ENCODE measurements around the gene PLEKHJ1.

Gene PLEKHJ1

DNA sequence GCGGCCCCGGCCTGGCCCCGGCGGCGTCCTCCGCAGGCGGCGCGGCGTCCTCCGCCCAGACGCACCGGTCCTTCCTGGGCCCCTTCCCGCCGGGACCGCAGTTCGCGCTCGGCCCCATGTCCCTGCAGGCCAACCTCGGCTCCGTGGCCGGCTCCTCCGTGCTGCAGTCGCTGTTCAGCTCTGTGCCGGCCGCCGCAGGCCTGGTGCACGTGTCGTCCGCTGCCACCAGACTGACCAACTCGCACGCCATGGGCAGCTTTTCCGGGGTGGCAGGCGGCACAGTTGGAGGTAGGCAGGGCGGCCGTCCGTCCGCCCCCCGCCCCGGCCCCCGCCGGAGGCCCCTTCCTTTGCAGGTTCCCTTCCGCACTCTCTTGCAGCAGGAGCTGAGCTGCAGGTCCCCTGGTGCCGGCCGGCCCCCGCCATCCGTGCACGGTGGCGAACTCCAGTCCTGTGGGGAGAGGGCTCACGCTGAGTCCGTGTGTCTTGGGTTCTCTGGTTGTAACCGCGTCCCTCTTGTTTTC, 9.2 kb downstream of the PLEKHJ1 start:
- DNase-seq, result no peak
- in situ Hi-C loops (cut with MboI; ENCODE audit: low pct_unique_long_range_greater_than_20kb, low sequenced_read_pairs), result no loop called here

DNA sequence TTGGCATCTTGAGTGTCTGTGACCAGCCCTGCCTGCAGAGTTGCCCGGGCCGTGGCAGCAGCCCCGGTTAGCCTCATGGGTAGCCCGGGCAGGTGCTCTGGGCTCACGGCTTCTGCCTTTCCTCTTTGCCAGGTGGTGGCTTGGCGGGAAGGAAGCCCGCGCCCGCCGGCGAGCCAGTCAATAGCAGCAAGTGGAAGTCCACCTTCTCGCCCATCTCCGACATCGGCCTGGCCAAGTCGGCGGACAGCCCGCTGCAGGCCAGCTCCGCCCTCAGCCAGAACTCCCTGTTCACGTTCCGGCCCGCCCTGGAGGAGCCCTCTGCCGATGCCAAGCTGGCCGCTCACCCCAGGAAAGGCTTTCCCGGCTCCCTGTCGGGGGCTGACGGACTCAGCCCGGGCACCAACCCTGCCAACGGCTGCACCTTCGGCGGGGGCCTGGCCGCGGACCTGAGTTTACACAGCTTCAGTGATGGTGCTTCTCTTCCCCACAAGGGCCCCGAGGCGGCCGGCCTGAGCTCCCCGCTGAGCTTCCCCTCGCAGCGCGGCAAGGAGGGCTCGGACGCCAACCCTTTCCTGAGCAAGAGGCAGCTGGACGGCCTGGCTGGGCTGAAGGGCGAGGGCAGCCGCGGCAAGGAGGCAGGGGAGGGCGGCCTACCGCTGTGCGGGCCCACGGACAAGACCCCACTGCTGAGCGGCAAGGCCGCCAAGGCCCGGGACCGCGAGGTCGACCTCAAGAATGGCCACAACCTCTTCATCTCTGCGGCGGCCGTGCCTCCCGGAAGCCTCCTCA, 9.9 kb downstream of the PLEKHJ1 start:
- DNase-seq, result no peak
- in situ Hi-C loops (cut with MboI; ENCODE audit: low pct_unique_long_range_greater_than_20kb, low sequenced_read_pairs), result no loop called here

DNA sequence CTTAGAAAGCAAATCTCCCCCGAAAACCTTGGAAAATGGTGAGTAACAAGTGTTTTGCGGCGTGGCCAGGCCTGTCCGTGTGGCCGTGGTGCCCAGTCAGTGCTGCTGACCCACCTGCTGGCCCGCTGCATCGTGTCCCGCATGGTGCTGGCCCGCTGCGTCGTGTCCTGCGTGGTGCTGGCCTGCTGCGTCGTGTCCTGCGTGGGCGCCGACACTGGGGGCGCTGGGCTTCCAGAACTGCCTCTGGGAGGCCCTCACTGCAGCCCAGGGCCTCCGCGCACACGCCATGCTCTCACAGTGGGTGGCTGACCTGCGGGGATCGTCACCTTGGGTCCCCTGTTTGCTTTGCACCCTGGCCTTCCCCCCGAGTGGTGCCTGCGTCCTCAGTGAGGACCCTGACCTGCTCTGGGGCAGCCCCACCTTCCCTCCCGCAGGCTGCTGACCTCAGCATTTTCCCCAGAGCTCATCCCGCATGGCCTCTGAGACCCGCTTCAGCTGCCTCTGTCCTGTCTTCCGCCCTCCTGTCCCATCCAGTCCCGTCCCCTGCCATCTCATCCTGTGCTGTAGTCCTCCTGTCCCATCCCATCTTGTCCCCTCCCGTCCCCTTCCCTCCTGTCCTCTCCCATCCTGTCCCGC, 10.6 kb downstream of the PLEKHJ1 start:
- DNase-seq, result no peak
- in situ Hi-C loops (cut with MboI; ENCODE audit: low pct_unique_long_range_greater_than_20kb, low sequenced_read_pairs), result no loop called here

DNA sequence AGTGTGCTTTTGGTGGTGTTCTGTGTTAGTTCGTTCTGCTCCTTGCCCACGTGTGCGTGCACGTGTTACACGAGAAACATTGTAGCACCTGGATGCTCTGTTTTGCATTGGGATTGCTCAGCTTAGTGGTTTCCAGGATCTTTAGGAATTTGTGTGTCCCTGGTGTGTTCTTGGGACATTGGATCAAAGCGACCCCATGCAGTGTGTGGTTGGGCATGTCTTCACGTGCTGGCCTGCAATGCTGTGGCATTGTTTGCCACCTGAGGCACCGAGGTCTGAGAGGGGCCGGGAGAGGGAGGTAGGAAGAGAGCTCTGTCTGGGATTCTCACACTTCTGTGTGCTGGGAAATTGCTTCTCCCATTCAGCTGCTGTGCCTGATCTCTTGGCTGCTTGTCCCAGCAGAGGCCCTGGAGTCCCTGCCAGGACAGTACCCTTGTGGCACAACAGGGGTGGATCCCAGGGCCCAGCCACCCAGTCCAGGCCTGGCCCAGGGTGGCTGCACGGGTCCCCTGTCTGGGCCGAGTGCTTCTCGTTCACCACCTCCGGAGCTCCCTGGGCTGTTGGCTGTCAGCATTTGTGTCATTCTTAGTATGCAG, 11.3 kb downstream of the PLEKHJ1 start:
- DNase-seq, result no peak
- in situ Hi-C loops (cut with MboI; ENCODE audit: low pct_unique_long_range_greater_than_20kb, low sequenced_read_pairs), result no loop called here

DNA sequence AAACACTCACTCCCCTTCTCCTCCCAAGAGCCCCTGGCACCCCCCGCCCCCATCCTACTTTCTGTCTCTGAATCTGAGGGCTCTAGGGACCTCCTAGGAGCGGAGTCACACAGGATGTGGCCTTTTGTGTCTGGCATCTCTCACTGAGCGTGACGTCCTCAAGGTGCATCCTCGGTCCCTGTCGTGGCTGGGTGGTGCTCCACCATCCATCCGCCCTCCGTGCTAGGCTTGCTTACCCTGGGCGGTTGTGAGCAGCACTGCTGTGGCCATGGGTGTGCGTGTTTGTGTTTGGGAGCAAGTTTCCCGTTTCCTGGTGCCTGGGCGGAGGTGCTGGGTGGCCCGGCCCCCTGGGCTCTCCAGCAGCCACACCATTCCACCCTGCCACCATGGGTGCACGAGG, 12.2 kb downstream of the PLEKHJ1 start:
- in situ Hi-C loops (cut with MboI; ENCODE audit: low pct_unique_long_range_greater_than_20kb, low sequenced_read_pairs), result no loop called here
- no peak for DNase-seq

DNA sequence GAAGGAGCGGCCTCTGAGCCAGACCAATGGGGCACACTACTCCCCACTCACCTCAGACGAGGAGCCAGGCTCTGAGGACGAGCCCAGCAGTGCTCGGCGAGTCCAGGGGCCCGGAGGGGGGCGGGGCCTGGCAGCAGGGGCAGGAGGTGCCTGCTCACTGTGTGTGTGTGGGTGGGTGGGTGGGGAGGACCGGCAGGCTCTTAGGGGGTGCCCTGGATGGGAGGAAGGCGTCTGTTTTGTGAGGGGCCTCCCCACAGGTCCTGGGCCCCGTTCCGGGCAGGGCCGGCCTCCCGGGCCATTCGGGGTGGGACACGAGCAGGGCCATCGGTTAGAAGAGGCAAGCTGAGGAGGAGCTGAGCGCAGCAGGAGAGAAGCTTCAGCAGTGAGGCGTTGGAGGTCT, 12.7 kb downstream of the PLEKHJ1 start:
- no peak for DNase-seq
- in situ Hi-C loops (cut with MboI; ENCODE audit: low pct_unique_long_range_greater_than_20kb, low sequenced_read_pairs), result no loop called here

DNA sequence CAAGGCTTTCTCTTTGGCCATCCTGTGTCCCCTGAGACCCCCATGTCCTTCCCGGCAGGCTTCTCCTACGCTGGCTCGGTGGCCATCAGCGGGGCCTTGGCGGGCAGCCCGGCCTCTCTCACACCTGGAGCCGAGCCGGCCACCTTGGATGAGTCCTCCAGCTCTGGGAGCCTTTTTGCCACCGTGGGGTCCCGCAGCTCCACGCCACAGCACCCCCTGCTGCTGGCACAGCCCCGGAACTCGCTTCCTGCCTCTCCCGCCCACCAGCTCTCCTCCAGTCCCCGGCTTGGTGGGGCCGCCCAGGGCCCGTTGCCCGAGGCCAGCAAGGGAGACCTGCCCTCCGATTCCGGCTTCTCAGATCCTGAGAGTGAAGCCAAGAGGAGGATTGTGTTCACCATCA, 14.2 kb downstream of the PLEKHJ1 start:
- DNase-seq, result no peak
- in situ Hi-C loops (cut with MboI; ENCODE audit: low pct_unique_long_range_greater_than_20kb, low sequenced_read_pairs), result no loop called here

DNA sequence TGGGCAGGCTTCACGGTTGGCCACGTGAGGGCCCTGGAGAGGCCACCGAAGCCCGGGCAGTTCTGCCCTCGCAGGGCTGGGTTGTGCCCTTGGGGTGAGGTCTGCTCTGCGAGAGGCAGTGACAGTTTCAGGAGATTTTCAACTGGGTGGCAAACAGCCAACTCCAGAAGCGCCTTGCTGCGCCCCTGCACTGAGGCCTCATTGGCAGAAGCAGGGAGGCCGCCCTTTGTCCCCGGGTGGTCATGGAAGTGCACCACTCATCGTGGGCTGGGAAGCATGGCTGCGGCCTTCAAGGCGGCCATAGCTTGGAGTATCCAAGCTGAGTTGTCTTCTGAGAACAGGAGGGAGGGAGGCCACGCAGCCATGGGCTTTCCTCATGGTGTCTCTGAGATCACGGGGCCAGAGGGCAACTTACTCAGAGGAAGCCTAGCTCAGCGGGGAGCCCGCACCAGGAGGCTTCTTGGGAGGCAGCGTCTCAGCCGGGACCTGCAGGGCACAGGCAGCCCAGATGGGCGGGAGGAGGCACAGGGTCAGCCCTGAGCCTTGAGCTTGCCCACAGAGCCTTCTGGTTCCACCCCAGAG, 14.8 kb downstream of the PLEKHJ1 start:
- DNase-seq, result no peak
- in situ Hi-C loops (cut with MboI; ENCODE audit: low pct_unique_long_range_greater_than_20kb, low sequenced_read_pairs), result no loop called here

DNA sequence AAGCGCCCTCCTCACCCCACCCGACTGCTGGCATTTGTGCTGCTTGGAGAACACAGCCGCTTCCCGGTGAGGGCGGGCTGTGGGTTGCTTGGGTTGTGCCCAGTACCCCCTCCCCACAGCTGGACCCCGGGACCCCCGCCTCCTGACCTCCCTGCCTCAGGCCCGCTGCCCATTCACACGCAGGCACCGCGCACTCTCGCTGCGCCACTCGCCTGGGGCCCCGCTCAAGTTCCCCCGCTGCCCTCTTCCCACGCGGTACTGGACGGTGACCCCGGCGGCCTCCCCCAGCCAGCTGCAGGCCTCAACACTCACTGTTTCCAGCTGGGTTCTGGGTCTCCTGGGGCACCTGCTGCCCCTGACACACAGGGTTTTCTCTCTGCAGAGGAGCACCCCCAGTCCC, 16.4 kb downstream of the PLEKHJ1 start:
- DNase-seq, result no peak
- in situ Hi-C loops (cut with MboI; ENCODE audit: low pct_unique_long_range_greater_than_20kb, low sequenced_read_pairs), result no loop called here

DNA sequence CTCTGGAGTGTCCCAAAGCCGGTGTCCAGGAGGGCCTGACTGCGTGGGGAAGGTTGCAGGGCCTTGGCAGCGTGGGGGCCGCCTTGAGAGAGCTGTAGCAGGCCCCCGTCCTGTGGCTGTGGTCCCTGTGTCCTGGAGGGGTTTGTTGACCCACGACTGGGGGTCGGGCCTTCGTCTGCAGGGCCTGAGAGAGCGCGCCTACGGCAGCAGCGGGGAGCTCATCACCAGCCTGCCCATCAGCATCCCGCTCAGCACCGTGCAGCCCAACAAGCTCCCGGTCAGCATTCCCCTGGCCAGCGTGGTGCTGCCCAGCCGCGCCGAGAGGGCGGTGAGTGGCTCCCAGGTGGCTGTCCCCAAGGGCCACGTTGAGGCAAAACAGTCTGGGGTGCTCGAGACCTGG, 18.5 kb downstream of the PLEKHJ1 start:
- no peak for DNase-seq
- in situ Hi-C loops (cut with MboI; ENCODE audit: low pct_unique_long_range_greater_than_20kb, low sequenced_read_pairs), result no loop called here

DNA sequence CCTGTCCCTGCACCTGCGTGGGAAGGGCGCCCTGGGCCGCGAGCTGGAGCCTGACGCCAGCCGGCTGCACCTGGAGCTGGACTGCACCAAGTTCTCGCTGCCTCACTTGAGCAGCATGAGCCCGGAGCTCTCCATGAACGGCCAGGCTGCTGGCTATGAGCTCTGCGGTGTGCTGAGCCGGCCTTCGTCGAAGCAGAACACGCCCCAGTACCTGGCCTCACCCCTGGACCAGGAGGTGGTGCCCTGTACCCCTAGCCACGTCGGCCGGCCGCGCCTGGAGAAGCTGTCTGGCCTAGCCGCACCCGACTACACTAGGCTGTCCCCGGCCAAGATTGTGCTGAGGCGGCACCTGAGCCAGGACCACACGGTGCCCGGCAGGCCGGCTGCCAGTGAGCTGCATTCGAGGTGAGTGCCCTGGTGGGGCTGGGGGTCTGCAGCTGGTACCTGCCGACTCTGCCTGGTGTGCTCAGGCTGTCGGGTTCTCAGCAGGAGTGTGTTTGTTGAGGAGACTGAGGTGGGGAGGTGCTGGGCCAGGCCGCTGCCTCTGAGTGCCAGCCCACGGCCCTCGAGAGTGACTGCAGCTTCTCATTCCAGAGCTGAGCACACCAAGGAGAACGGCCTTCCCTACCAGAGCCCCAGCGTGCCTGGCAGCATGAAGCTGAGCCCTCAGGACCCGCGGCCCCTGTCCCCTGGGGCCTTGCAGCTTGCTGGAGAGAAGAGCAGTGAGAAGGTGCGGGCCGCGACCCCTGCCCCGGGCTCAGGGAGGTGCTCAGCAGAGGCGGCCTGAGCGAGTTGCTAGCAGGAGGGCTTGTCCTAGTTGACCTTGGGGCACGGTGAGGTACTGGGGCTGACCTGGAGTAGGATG, 19.5 kb downstream of the PLEKHJ1 start:
- DNase-seq, result no peak
- in situ Hi-C loops (cut with MboI; ENCODE audit: low pct_unique_long_range_greater_than_20kb, low sequenced_read_pairs), result no loop called here

DNA sequence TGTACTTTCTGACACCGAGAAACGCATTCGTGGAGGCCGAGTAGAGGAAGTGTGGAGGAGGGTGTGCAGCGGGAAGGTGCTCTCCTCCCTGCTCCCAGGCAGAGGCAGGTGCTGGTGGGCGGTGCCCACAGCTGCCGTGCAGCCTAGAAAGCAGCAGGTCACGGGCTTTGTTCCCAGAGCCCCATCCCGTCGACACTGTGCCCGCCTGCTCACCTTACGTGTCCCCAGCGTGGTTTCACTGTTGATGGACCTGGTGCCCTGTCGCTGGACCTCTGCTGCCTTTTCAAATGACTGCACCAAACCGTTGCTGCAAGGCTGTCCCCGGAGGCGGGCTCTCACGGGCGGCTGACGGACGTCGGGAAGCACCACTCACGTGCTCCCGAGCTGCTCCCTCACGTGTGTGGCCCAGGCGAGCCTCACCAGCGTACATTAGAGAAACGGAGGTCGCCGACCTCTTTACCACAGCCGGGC, 20.8 kb downstream of the PLEKHJ1 start:
- DNase-seq, result no peak
- in situ Hi-C loops (cut with MboI; ENCODE audit: low pct_unique_long_range_greater_than_20kb, low sequenced_read_pairs), result no loop called here

DNA sequence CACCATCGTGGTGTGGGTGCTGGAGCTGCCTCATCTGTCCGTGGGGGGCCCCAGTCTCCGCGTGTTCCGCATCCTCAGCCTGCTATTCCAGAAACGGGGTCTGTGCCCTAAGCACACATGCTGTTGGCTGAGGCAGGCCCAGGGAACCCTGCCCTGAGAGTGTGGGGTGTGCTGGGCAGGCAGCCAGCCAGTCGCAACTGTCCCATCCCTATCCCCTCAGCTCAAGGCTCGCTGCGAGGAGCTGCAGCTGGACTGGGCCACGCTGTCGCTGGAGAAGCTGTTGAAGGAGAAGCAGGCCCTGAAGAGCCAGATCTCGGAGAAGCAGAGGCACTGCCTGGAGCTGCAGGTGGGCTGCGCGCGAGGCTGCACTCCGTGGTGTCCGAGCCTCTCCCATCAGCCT, 21.9 kb downstream of the PLEKHJ1 start:
- no peak for DNase-seq
- in situ Hi-C loops (cut with MboI; ENCODE audit: low pct_unique_long_range_greater_than_20kb, low sequenced_read_pairs), result no loop called here

DNA sequence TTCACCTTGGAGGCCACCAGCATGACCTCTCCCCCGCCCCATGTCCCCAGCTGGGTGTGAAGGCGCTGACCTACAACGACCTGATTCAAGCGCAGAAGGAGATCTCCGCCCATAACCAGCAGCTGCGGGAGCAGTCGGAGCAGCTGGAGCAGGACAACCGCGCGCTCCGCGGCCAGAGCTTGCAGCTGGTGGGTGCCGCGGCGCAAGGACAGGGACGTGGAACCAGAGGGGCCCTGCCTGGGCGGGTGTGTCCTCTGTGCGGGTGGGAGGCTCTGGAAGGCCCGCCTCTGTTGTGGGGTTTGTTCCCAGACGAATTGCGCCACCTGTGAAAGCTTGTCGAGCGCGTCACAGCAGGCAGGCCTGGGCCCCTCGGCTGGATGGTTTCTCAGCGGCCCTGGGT, 22.3 kb downstream of the PLEKHJ1 start:
- no peak for DNase-seq
- in situ Hi-C loops (cut with MboI; ENCODE audit: low pct_unique_long_range_greater_than_20kb, low sequenced_read_pairs), result no loop called here

DNA sequence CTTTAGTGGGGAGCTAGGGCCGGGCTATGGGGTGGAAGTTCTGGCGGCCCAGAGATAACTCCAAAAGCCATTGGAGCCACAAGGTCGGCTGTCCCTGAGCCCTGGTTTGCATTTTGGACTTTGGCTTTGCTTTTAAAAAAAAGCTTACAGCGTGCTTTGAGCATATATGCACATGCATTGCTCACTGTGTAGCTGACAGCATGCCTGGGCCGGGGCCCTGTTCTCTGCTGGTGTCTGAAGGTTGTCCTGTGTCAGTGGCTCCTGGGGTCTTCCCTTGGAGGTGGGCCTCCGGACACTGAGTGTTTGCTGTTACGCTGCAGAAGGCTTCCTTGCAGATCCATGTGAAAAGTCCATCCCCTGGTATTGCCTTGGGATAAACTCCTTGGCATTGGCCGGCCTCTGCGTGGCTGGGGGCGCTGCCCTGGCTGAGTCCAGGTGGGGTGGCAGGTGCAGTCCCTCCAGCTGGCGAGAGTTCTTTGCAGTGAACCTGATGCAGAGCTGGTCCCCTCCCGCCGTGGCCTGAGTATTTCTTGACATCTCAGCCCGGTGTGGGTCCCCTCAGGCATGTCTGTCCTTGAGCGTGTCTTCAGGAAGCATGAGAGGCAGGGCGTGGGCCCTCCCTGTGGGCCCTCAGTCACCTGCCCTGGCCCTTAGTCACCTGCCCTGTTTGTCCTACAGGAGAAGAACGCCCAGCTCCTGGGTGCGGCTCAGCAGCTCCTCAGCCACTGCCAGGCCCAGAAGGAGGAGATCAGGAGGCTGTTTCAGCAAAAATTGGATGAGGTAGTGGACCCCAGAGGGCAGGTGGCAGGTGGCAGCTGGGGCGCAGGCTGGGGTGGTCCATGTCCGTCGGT, 23.0 kb downstream of the PLEKHJ1 start:
- in situ Hi-C loops (cut with MboI; ENCODE audit: low pct_unique_long_range_greater_than_20kb, low sequenced_read_pairs), result no loop called here
- DNase-seq, result no peak

DNA sequence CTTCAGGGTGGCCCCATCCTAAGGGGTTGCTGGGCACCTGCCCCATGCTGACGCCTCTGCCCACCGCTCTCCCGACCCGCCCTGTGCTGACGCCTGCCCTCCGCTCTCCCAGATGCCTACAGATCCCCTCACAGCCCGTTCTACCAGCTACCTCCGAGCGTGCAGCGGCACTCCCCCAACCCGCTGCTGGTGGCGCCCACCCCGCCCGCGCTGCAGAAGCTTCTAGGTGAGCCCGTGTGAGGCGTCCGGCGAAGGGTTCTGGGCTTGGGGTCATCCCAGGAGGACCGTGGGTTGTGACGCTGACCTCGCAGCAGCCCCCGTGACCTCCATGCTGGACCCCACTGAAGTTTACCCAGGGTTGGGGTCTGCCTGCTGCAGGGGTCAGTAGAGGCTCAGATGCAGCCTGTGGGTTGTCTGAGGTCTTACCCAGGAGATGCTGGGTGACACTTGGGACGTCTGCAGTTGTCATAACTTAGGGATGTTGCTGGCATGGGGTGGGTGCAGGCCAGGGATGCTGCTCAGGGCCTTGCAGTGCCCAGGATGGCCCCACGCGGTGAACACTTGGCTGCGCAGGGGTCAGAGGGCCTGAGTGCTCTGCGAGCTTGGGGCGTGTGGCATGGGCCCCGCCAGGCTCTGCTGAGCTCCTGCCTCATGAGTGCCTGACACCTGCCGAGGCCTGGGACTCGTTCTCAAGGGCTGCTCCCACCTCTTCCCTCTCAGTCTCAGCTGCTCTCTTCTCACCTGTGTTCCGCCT, 25.0 kb downstream of the PLEKHJ1 start:
- in situ Hi-C loops (cut with MboI; ENCODE audit: low pct_unique_long_range_greater_than_20kb, low sequenced_read_pairs), result no loop called here
- DNase-seq, result no peak

DNA sequence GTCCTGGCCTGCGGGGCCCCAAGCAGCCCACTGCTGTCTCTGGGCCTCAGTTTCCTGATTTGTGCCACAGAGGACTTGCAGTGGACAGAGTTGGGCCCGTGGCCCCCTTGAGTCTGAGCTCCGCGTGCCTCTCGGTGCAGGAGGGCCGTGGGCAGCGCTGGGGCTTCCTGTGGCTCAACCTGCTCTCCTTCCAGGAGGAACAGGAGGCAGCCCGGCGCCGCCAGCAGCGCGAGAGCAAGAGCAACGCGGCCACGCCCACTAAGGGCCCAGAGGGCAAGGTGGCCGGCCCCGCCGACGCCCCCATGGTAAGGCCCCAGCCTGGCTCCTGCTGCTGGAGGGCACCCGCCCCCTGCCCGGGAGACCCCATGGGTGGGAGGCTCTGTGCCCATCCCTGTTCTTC, 25.9 kb downstream of the PLEKHJ1 start:
- no peak for DNase-seq
- in situ Hi-C loops (cut with MboI; ENCODE audit: low pct_unique_long_range_greater_than_20kb, low sequenced_read_pairs), result no loop called here

DNA sequence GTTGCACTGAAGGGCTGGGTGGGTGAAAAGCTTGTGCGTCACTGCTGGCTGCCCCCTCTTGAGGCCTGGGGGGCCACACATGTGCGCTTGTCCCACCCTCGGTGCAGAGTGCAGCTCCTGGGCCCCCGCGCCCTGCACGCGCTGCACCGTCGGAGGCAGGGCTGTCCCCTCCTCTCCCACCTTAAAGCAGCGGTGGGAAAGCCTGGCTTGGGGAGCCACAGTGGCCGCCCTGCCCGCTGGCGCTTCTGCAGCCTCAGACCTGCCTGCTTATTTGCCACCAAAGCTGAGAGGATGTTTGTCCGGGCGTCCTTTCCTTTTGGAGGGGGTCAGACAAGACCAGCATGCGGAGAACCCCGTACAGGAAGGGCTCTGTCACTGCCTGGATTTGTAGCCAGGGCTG, 26.7 kb downstream of the PLEKHJ1 start:
- DNase-seq, result no peak
- in situ Hi-C loops (cut with MboI; ENCODE audit: low pct_unique_long_range_greater_than_20kb, low sequenced_read_pairs), result no loop called here
